LNCaP clone FGC (cell line): ENCODE measurements around the gene ERCC4.

Experiments used
- DNase-seq: peaks from one replicate; pipeline ENCODE4 v3.0.0-alpha.2; 2011; ENCODE audit warnings: low read depth
- H3K4me3 ChIP-seq: 2 replicates; pipeline ENCODE4 v1.5.1; 2011; ENCODE audit warnings: mild to moderate bottlenecking, low read depth, low read length, control low read depth
- TF ChIP-seq, protein P1 (sequence below): IDR thresholded peaks from 2 replicates; pipeline ENCODE4 v1.5.1; 2012; ENCODE audit warnings: mild to moderate bottlenecking; ENCODE audit not compliant: control insufficient read depth, insufficient read depth; ENCODE audit errors: extremely low read depth

ERCC4 gene

GRCh38 chr16:13909872-13910303 is 10.1 kb upstream of the ERCC4 start:
- TF ChIP-seq, protein P1, sequence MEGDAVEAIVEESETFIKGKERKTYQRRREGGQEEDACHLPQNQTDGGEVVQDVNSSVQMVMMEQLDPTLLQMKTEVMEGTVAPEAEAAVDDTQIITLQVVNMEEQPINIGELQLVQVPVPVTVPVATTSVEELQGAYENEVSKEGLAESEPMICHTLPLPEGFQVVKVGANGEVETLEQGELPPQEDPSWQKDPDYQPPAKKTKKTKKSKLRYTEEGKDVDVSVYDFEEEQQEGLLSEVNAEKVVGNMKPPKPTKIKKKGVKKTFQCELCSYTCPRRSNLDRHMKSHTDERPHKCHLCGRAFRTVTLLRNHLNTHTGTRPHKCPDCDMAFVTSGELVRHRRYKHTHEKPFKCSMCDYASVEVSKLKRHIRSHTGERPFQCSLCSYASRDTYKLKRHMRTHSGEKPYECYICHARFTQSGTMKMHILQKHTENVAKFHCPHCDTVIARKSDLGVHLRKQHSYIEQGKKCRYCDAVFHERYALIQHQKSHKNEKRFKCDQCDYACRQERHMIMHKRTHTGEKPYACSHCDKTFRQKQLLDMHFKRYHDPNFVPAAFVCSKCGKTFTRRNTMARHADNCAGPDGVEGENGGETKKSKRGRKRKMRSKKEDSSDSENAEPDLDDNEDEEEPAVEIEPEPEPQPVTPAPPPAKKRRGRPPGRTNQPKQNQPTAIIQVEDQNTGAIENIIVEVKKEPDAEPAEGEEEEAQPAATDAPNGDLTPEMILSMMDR = no peak
- H3K4me3 ChIP-seq = no peak overlapping the region
- no peak for DNase-seq

- no peak overlapping the region for H3K4me3 ChIP-seq
- no peak for DNase-seq
- TF ChIP-seq, protein P1 = no peak
These were observed 8.6 kb upstream of the ERCC4 start for GRCh38 chr16:13911306-13911705.

DNA sequence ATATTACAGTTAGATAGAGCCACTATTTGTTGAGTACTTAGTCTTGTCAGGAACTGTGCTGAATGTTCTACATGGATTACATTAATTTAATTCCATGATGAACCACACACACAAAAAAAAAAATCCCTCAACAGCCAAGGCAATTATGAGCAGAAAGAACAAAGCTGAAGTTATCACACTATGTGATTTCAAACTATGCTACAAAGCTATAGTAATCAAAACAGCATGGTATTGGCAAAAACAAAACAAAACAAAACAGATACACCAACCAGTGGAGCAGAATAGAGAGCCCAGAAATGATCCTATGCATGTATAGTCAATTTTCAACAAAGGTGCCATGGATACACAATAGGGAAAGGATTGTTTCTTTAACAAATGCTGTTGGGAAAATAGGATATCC is 8.1 kb upstream of the ERCC4 start:
- no peak overlapping the region for H3K4me3 ChIP-seq
- DNase-seq = no peak
- TF ChIP-seq, protein P1 = no peak

- no peak overlapping the region for H3K4me3 ChIP-seq
- no peak for DNase-seq
- TF ChIP-seq, protein P1 = no peak
These were observed 7.1 kb upstream of the ERCC4 start for GRCh38 chr16:13912891-13913290.

DNA sequence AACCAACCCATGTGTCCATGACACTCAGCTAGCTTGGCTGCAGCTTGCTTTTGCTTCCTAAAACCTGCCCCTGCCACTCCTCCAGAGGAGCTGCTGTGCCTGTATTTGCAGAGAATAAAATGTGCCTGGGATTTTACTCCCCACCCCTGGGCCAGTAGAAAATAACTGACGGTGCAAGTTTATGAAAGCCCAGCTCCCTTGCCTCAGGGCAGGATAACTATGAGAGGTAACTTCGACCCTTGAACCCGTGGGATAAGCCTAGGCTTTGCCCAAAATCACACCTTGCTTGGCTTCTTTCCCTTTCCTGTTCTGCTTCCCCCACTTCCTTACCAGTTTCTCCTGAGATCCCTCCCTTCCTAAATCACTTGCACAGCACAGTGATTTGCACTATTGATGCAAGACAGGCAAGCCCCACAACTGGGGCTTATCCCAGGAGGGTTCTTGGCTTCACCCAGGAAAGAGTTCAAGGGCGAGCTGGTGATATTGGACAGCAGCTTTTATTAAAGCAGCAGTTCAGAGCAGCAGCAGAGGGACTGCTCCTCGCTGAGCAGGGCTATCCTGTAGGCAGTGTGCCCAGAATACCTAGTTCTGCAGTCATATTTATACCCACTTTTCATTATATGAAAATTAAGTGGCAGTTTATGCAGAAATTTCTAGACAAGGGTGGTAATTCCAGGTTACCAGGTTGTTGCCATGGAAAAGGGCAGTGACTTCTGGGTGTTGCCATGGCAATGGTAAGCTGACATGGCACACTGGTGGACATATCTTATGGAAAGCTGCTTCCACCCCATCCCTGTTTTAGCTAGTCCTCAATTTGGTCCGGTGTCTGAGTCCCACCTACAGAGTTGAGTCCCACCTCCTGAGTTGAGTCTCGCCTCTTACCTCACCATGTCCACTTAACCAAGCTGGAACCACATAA is 6.3 kb upstream of the ERCC4 start:
- TF ChIP-seq, protein P1 = no peak
- no peak for DNase-seq
- H3K4me3 ChIP-seq = no peak overlapping the region

GRCh38 chr16:13915033-13915635 is 4.8 kb upstream of the ERCC4 start:
- H3K4me3 ChIP-seq = no peak overlapping the region
- TF ChIP-seq, protein P1 = no peak
- DNase-seq = no peak
